ENCODE measurements around the gene DNAH3.

DNA sequence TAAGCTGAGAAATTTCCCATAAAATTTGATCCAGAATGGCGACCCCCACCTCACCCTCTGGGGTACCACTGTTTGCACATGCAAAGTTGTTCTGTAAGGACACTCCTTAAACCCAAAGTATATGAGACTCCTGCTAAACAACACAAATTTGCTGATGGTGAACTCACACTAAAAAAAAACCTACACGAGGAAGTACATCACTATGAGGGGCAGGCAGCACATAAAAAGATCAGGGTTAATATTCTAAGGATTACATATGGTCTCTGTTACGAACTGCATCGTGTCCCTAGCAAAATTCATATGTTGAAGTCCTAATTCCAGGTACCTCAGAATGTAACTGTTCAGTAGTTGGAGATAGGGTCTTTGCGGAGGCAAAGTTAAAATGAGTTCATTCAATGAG lies 189.7 kb downstream of the DNAH3 start:
- TF ChIP-seq, protein P1, sequence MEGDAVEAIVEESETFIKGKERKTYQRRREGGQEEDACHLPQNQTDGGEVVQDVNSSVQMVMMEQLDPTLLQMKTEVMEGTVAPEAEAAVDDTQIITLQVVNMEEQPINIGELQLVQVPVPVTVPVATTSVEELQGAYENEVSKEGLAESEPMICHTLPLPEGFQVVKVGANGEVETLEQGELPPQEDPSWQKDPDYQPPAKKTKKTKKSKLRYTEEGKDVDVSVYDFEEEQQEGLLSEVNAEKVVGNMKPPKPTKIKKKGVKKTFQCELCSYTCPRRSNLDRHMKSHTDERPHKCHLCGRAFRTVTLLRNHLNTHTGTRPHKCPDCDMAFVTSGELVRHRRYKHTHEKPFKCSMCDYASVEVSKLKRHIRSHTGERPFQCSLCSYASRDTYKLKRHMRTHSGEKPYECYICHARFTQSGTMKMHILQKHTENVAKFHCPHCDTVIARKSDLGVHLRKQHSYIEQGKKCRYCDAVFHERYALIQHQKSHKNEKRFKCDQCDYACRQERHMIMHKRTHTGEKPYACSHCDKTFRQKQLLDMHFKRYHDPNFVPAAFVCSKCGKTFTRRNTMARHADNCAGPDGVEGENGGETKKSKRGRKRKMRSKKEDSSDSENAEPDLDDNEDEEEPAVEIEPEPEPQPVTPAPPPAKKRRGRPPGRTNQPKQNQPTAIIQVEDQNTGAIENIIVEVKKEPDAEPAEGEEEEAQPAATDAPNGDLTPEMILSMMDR (conservative IDR thresholded peaks at IDR 0.05; ENCODE audit: low read depth in 2 of 2), result no peak
- no peak for TF ChIP-seq EZH2phosphoT487 (IDR thresholded peaks at IDR 0.05; ENCODE audit: unreplicated experiment)
- no peak for TF ChIP-seq EZH2 (IDR thresholded peaks at IDR 0.05; ENCODE audit: low read depth, unreplicated experiment)
- no peak for TF ChIP-seq CREB1 (CRISPR knock-in tag; IDR thresholded peaks at IDR 0.05; ENCODE audit: low read depth)

All from GM23338 (cell line).